K562 (cell line): ENCODE measurements around the gene ACTN1. TPM values are rescaled to one million over a fixed set of nuclear protein-coding genes. Genes with fewer than 3 reads are reported as not detected.

ENCODE experiments used
- ATAC-seq: fragments of 200-7000 bp; cut with Tn5 transposase; 3 replicates; pipeline ENCODE4 v1.9.1; 2020; ENCODE audit warnings: moderate library complexity
- BruUV-seq: library from RNA; stranded (reverse); fragments of 400-500 nt; replicated peaks from 2 replicates; lab custom pipeline; 2021; lab: Mats Ljungman, UMichigan
- CTCF ChIA-PET: fragments of 300-600 bp; formaldehyde crosslinking; extraction: SDS; loops from one replicate; lab custom pipeline; 2021; ENCODE audit warnings: low intra/inter-chr PET ratio; lab: Yijun Ruan, JAX
- POLR2A ChIA-PET: fragments of 300-600, 350-650 bp; sonication (Branson Sonifier 250); formaldehyde crosslinking; extraction: SDS; loops from one replicate; lab custom pipeline; 2021; ENCODE audit warnings: antibody characterized with exemption, inconsistent platforms; lab: Yijun Ruan, JAX
- DNase-seq, 4 experiments: peaks; one replicate each; pipeline versions ENCODE4 v3.0.0 to v3.0.0-alpha.2; 2011 to 2018; ENCODE audit warnings: low spot score in 3 of 4, mixed read lengths in 3 of 4; ENCODE audit errors: extremely low read depth in 1 of 4
- FAIRE-seq: peaks from 2 replicates; lab custom pipeline; 2011; peaks lifted over from hg19 to GRCh38; lab: Jason Lieb, UNC
- H2AFZ ChIP-seq: 2 replicates; pipeline ENCODE4 v1.6.0; 2011; ENCODE audit warnings: low read depth, low read length, control low read depth, inconsistent platforms
- H3K27ac ChIP-seq: fragments of 200-600 bp; 3 replicates; pipeline ENCODE4 v1.8.0; 2011; ENCODE audit warnings: low read depth, mild to moderate bottlenecking, control low read depth, inconsistent platforms, low read length, moderate library complexity, mixed read lengths; ENCODE audit errors: extremely low read depth
- H3K27me3 ChIP-seq, 2 experiments: fragments of 300-600 bp in 1 of 2; 2 replicates in 1 of 2; 3 replicates in 1 of 2; pipeline versions ENCODE4 v1.6.0 to v1.8.0; 2011; ENCODE audit warnings: inconsistent platforms in 2 of 2, low read length in 2 of 2, mild to moderate bottlenecking in 1 of 2, mixed read lengths in 1 of 2, moderate library complexity in 1 of 2; ENCODE audit not compliant: control insufficient read depth in 2 of 2, insufficient read depth in 2 of 2
- H3K36me3 ChIP-seq: fragments of 300-600 bp; 3 replicates; pipeline ENCODE4 v1.8.0; 2011; ENCODE audit warnings: mild to moderate bottlenecking, low read length, inconsistent platforms; ENCODE audit not compliant: control insufficient read depth, insufficient read depth
- H3K4me1 ChIP-seq, 2 experiments: fragments of 200-600 bp in 1 of 2; replicated peaks in 1 of 2; 2 replicates in 1 of 2; 3 replicates in 1 of 2; pipeline versions ENCODE4 v1.5.1 to v1.8.0; 2011; ENCODE audit warnings: inconsistent platforms in 2 of 2, low read length in 2 of 2, mild to moderate bottlenecking in 1 of 2, mixed read lengths in 1 of 2, moderate library complexity in 1 of 2; ENCODE audit not compliant: control insufficient read depth in 2 of 2, insufficient read depth in 2 of 2
- H3K4me2 ChIP-seq: 2 replicates; pipeline ENCODE4 v1.6.1; 2011; ENCODE audit warnings: low read length, control low read depth, inconsistent platforms, mixed read lengths; ENCODE audit not compliant: insufficient read depth
- H3K4me3 ChIP-seq: fragments of 200-600 bp; sonication (generic), shearing (Covaris generic); 2 replicates; pipeline ENCODE4 v1.5.1; 2016; ENCODE audit warnings: control low read depth, inconsistent platforms
- H3K79me2 ChIP-seq: fragments of 200-600 bp; 3 replicates; pipeline ENCODE4 v1.8.0; 2011; ENCODE audit warnings: low read length, inconsistent platforms; ENCODE audit not compliant: control insufficient read depth, insufficient read depth
- H3K9ac ChIP-seq, 2 experiments: 2 replicates each; pipeline versions ENCODE4 v1.6.0 to v1.6.1; 2011; ENCODE audit warnings: low read depth in 2 of 2, low read length in 2 of 2, control low read depth in 1 of 2, inconsistent platforms in 1 of 2, mild to moderate bottlenecking in 1 of 2, mixed read lengths in 1 of 2; ENCODE audit not compliant: insufficient read depth in 1 of 2
- H3K9me1 ChIP-seq: one replicate; pipeline ENCODE4 v1.6.0; 2011; ENCODE audit warnings: inconsistent platforms, mild to moderate bottlenecking, low read length, moderate library complexity; ENCODE audit not compliant: control insufficient read depth, insufficient read depth
- H3K9me3 ChIP-seq: replicated peaks from 2 replicates; pipeline ENCODE4 v1.5.1; 2011; ENCODE audit warnings: low read depth, low read length, inconsistent platforms; ENCODE audit not compliant: control insufficient read depth, insufficient read depth
- H4K20me1 ChIP-seq: replicated peaks from 2 replicates; pipeline ENCODE4 v1.6.1; 2011; ENCODE audit warnings: low read length, inconsistent platforms, mixed read lengths; ENCODE audit not compliant: control insufficient read depth, insufficient read depth
- CBX5 ChIP-seq: IDR thresholded peaks from 2 replicates; pipeline ENCODE4 v1.6.1; 2014; ENCODE audit warnings: low read depth, borderline replicate concordance
- HEY1 ChIP-seq: fragments of 250-450 bp; sonication (Bioruptor Pico); IDR thresholded peaks from 2 replicates; pipeline ENCODE4 v1.5.0; 2020; ENCODE audit warnings: mild to moderate bottlenecking, moderate library complexity, borderline replicate concordance
- HMBOX1 ChIP-seq: sonication (generic); IDR thresholded peaks from 2 replicates; pipeline ENCODE4 v1.6.1; 2016
- MAFG ChIP-seq: fragments of 450-650 bp; conservative IDR thresholded peaks from 2 replicates; pipeline ENCODE4 v1.6.1; 2016; ENCODE audit warnings: missing genetic modification characterization, missing compliant biosample characterization
- NUFIP1 ChIP-seq: fragments of 450-650 bp; IDR thresholded peaks from 2 replicates; pipeline ENCODE4 v1.6.1; 2018; ENCODE audit not compliant: partially characterized antibody
- PML ChIP-seq: IDR thresholded peaks from 2 replicates; pipeline ENCODE4 v1.6.1; 2012; ENCODE audit warnings: low read length, inconsistent platforms
- SETDB1 ChIP-seq: IDR thresholded peaks from one replicate; pipeline ENCODE4 v1.6.1; 2012; ENCODE audit warnings: low read length, control low read depth, inconsistent platforms
- ZFX ChIP-seq: sonication (generic); formaldehyde crosslinking; IDR thresholded peaks from 2 replicates; pipeline ENCODE4 v1.8.0; 2022; ENCODE audit warnings: mild to moderate bottlenecking, missing genetic modification reagents, moderate library complexity
- ZNF324 ChIP-seq: fragments of 250-450 bp; sonication (Bioruptor Pico); IDR thresholded peaks from 2 replicates; pipeline ENCODE4 v1.4.0; 2020; ENCODE audit warnings: mild to moderate bottlenecking
- ZNF764 ChIP-seq: fragments of 250-450 bp; sonication (Bioruptor Pico); IDR thresholded peaks from 2 replicates; pipeline ENCODE4 v1.4.0; 2020; ENCODE audit warnings: low read depth, mild to moderate bottlenecking, moderate library complexity
- WGBS: fragments of 100-300 bp; shearing (Covaris generic); methylation state at CpG from one replicate; pipeline ENCODE4 v1.1.6; 2016; ENCODE audit warnings: low coverage, mixed read lengths; ENCODE audit not compliant: insufficient coverage; ENCODE audit errors: missing lambda C conversion rate; 5-methylcytosine and 5-hydroxymethylcytosine counted together
- in situ Hi-C: fragments of 300-500 bp; cut with MboI; formaldehyde crosslinking; loops from 4 replicates; pipeline ENCODE4 v1.15.0; 2018; ENCODE audit warnings: inconsistent platforms, mixed read lengths
- intact Hi-C: fragments of 100-400 bp; cut with micrococcal nuclease; formaldehyde crosslinking; loops from 2 replicates; pipeline ENCODE4 v1.14.2; 2022
- polyA plus RNA-seq, 8 experiments: library from polyadenylated mRNA; depleted of rRNA in 4 of 8; stranded (reverse) in 5 of 8; unstranded in 3 of 8; fragments of >200 nt; fragmentation: Nextera tagmentation in 2 of 8; fragmentation: Illumina TruSeq in 1 of 8; extraction: Ambion mirVana in 2 of 8; extraction: Trizol in 1 of 8; gene quantifications; 2 replicates each; pipeline versions ENCODE4 v1.2.1 to v1.2.3, GENCODE V29; 2011 to 2014; ENCODE audit warnings: inconsistent platforms in 1 of 8, missing spikeins in 1 of 8
- total RNA-seq, 7 experiments: library from RNA; depleted of rRNA in 6 of 7; stranded (reverse); fragments of >200 nt in 6 of 7; fragmentation: Illumina TruSeq in 2 of 7; extraction: Trizol in 2 of 7; gene quantifications; 2 replicates each; pipeline versions ENCODE4 v1.2.1 to v1.2.3, GENCODE V29; 2011 to 2021; ENCODE audit warnings: low replicate concordance in 1 of 7
- TF ChIP-seq, protein P1 (sequence below), 2 experiments: fragments of 450-650 bp in 1 of 2; sonication (generic) in 1 of 2; formaldehyde crosslinking in 1 of 2; IDR thresholded peaks in 1 of 2; conservative IDR thresholded peaks in 1 of 2; 2 replicates each; pipeline versions ENCODE4 v1.6.1 to v1.8.1; 2016 to 2023; ENCODE audit warnings: mild to moderate bottlenecking in 2 of 2, moderate library complexity in 2 of 2, inconsistent platforms in 1 of 2, missing genetic modification reagents in 1 of 2
- TF ChIP-seq, protein P2 (sequence below): fragments of 450-650 bp; conservative IDR thresholded peaks from 2 replicates; pipeline ENCODE4 v1.6.1; 2016; ENCODE audit warnings: missing genetic modification characterization, low read depth, mild to moderate bottlenecking, missing compliant biosample characterization, moderate library complexity

ACTN1 gene
- total and polyA plus RNA-seq, 9 of the 15 experiments (the other 6 are each of a cell fraction or from before 2014, with no cell fraction given) = 2.2 to 67.7 (median 34.5) TPM

DNA sequence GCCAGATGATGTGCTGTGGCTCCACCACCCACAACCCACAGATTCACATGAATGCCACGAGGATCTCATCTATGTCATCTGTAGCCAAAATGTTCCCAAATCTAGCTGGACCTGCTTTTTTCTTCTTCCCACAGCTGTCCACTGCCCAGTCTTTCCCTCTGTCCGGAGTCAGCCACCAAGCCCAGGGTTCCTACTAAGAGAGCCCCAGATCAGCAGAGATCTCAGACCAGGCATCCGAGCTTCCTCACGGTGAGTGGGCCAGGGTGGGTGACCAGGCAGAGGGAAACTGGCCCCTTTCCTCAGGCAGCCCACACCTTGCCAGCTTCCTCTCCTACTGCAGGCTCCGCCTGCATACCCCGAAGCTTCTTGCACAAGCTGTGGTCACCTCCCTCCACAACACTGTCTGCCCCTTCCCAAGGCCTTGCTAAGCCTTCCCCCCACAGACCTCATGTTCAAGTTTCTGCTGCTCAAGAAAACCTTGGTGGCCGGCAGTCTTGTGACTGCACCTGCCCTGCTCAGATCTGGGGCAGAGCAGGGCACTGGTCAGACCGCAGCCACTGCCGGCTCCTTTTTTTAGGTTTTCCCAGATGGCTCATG is 81.4 kb downstream of the ACTN1 start:
- peaks cover 38% of the 10 kb centered on the region; the same call in 1 of the 3 replicates for H3K36me3 ChIP-seq
- TF ChIP-seq, protein P1, sequence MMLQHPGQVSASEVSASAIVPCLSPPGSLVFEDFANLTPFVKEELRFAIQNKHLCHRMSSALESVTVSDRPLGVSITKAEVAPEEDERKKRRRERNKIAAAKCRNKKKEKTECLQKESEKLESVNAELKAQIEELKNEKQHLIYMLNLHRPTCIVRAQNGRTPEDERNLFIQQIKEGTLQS (IDR thresholded peaks at IDR 0.05) = no peak
- TF ChIP-seq, protein P1 (CRISPR knock-in tag; conservative IDR thresholded peaks at IDR 0.05) = no peak
- TF ChIP-seq ZNF324 (CRISPR knock-in tag) (no peak), PML (no peak), ZNF764 (CRISPR knock-in tag) (no peak), HEY1 (CRISPR knock-in tag) (no peak), NUFIP1 (no peak), SETDB1 (no peak), CBX5 (no peak), ZFX (CRISPR knock-in tag) (no peak), MAFG (tag) (no peak), HMBOX1 (no peak)
- TF ChIP-seq, protein P2, sequence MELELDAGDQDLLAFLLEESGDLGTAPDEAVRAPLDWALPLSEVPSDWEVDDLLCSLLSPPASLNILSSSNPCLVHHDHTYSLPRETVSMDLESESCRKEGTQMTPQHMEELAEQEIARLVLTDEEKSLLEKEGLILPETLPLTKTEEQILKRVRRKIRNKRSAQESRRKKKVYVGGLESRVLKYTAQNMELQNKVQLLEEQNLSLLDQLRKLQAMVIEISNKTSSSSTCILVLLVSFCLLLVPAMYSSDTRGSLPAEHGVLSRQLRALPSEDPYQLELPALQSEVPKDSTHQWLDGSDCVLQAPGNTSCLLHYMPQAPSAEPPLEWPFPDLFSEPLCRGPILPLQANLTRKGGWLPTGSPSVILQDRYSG (tag) = no peak
- no peaks in the 10 kb centered on the region for H3K9me3 ChIP-seq
- intact Hi-C loops (no loop called here), in situ Hi-C loops (no loop called here)
- CTCF ChIA-PET = no interaction called here
- no peak overlapping the region; a peak in 1 of 4 replicates for H3K9ac ChIP-seq
- FAIRE-seq (no peak), ATAC-seq (no peak), DNase-seq (no peak)
- no peak overlapping the region for H3K4me3 ChIP-seq
- no peaks in the 10 kb centered on the region for H4K20me1 ChIP-seq
- H3K4me1 ChIP-seq = no peaks in the 10 kb centered on the region
- no peak overlapping the region for H3K4me2 ChIP-seq
- no TSS peak for BruUV-seq
- H2AFZ ChIP-seq = no peak overlapping the region
- WGBS = 90% methylated on average over 6 of the region's 9 CpGs
- no peaks in the 10 kb centered on the region for H3K9me1 ChIP-seq
- POLR2A ChIA-PET = no interaction called here
- H3K27me3 ChIP-seq = no peaks in the 10 kb centered on the region
- H3K27ac ChIP-seq = no peak overlapping the region
- no peaks in the 10 kb centered on the region for H3K79me2 ChIP-seq
